ENCODE measurements around the gene UNG. TPM values are rescaled to one million over a fixed set of nuclear protein-coding genes. Genes with fewer than 3 reads are reported as not detected.

Gene UNG
- total RNA-seq, 1 experiment from 2014 or later, result 188 TPM

DNA sequence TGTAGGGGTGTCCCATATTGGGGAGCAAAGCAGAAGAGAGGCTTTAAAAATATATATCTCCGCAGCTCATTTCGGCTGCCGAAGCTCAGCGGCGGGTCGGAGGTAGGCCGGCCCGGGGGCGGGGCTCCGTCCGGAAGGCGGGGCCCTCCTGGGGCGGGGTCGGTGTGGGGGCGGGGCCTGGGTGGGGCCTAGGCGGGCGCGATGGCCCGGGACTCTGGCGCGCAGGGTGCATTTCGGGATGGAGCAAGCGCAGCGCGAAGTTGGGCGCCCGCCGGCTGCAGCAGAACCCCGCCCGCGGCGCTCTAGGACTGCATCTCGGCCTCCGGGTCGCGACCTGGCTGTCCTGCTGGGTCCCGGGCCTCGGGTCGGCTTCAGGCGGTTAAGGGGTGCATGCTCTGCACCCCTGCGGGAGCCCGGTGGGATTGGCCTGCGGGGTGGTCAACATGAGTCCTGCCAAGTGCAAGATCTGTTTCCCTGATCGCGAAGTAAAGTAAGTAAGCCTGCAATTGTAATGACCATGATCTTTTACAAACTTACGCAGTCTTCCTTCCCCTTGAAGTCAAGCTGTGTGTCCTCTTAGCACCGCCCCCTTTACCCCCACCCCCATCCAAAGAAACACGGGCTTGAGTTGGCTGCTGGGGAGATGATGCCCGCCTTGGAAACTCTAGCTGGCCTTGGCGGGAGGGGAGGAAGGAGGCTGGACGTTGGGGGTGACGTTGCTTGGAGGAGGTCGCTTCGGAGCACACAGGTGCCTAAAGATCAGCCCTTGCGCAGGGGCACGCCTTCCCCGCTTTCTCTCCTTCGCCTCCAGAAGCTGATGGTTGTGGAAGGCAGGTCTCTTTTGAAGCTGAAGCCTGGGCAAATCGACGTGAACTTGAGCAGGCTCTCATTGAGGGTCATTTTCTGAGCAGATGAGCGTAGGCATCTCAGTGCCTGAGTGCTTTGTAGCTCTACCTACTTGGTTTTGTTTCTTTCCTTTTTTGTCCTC lies 57.3 kb downstream of the UNG start:
- H4K91ac ChIP-seq (ENCODE audit: insufficient read length, low read depth, low read length), result no peak overlapping the region
- peak overlapping the region; percentile 85 to 90 for H3K4me3 Mint-ChIP-seq
- H3K18ac ChIP-seq (ENCODE audit: insufficient read length, low read depth, low read length), result peak overlapping the region; percentile 0
- no peaks in the 10 kb centered on the region for H3K79me2 ChIP-seq (ENCODE audit: insufficient read depth, low read length)
- H2BK12ac ChIP-seq (ENCODE audit: insufficient read length, low read depth, low read length), result no peak overlapping the region
- peaks cover 13 to 15% of the 10 kb centered on the region in 2 experiments for H3K4me1 Mint-ChIP-seq
- H3K9me3 Mint-ChIP-seq, result no peaks in the 10 kb centered on the region
- peak overlapping the region; percentile 51; the same call in 1 of the 2 replicates for H3K14ac ChIP-seq (ENCODE audit: insufficient read depth, low read length)
- H2BK120ac ChIP-seq (ENCODE audit: low read depth, low read length, poor library complexity, severe bottlenecking), result no peak overlapping the region
- H4K20me1 ChIP-seq (ENCODE audit: control insufficient read depth, insufficient read depth, insufficient read length), result no peaks in the 10 kb centered on the region
- H3K27ac Mint-ChIP-seq, result peak overlapping the region; percentile 74 to 98 (median 98); a peak in 6 of 7 replicates
- DNase-seq, result peak; percentile 99
- H3K79me1 ChIP-seq (ENCODE audit: insufficient read depth, low read depth, low read length, poor library complexity, severe bottlenecking), result no peaks in the 10 kb centered on the region
- peaks cover 20% of the 10 kb centered on the region for H3K27me3 Mint-ChIP-seq (ENCODE audit: low read depth)
- H2AFZ ChIP-seq (ENCODE audit: low read length), result peak overlapping the region; percentile 80
- H3K27me3 ChIP-seq (ENCODE audit: insufficient read depth, low read length), result no peaks in the 10 kb centered on the region
- no peak overlapping the region for H3K23ac ChIP-seq (ENCODE audit: insufficient read length, low read depth, low read length)
- no peak overlapping the region for H3K4ac ChIP-seq (ENCODE audit: low read depth, low read length)
- H2BK20ac ChIP-seq (ENCODE audit: low read depth, low read length, poor library complexity, severe bottlenecking), result no peak overlapping the region
- H3K27ac ChIP-seq (ENCODE audit: insufficient read length, low read depth, low read length), result no peak overlapping the region
- H2BK15ac ChIP-seq (ENCODE audit: low read depth, low read length), result no peak overlapping the region
- peak overlapping the region; percentile 95 for H3K4me2 ChIP-seq (ENCODE audit: insufficient read depth, insufficient read length, low read length)
- H4K5ac ChIP-seq (ENCODE audit: insufficient read length, low read depth, low read length), result no peak overlapping the region
- no peak overlapping the region for H3T11ph ChIP-seq (ENCODE audit: low read length)
- H3K9ac ChIP-seq (ENCODE audit: extremely low read depth, insufficient read length, low read length), result peak overlapping the region; percentile 52
- TF ChIP-seq, protein P1, sequence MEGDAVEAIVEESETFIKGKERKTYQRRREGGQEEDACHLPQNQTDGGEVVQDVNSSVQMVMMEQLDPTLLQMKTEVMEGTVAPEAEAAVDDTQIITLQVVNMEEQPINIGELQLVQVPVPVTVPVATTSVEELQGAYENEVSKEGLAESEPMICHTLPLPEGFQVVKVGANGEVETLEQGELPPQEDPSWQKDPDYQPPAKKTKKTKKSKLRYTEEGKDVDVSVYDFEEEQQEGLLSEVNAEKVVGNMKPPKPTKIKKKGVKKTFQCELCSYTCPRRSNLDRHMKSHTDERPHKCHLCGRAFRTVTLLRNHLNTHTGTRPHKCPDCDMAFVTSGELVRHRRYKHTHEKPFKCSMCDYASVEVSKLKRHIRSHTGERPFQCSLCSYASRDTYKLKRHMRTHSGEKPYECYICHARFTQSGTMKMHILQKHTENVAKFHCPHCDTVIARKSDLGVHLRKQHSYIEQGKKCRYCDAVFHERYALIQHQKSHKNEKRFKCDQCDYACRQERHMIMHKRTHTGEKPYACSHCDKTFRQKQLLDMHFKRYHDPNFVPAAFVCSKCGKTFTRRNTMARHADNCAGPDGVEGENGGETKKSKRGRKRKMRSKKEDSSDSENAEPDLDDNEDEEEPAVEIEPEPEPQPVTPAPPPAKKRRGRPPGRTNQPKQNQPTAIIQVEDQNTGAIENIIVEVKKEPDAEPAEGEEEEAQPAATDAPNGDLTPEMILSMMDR (conservative IDR thresholded peaks at IDR 0.05), result no peak
- no peak overlapping the region for H2AK5ac ChIP-seq (ENCODE audit: insufficient read length, low read length)
- H3K56ac ChIP-seq (ENCODE audit: insufficient read length, low read depth, low read length), result no peak overlapping the region
- no CpG with 5 or more reads among the region's 61 CpGs for WGBS (ENCODE audit: extremely low coverage, insufficient read length, low lambda C conversion rate)
- H3K4me1 ChIP-seq (ENCODE audit: insufficient read depth, low read length), result no peaks in the 10 kb centered on the region
- peaks cover 8% of the 10 kb centered on the region for H3K23me2 ChIP-seq (ENCODE audit: insufficient read length, low read depth, low read length, poor library complexity, severe bottlenecking)
- H2BK5ac ChIP-seq (ENCODE audit: insufficient read length, low read length), result no peak overlapping the region
- no peak overlapping the region for H4K8ac ChIP-seq (replicated peaks; ENCODE audit: insufficient read length, low read depth, low read length)
- no peaks in the 10 kb centered on the region for H3K36me3 Mint-ChIP-seq (ENCODE audit: insufficient read depth in 1 of 3, low read depth in 3 of 3)
- H3K9me3 ChIP-seq (ENCODE audit: control insufficient read depth, low read depth, low read length), result no peaks in the 10 kb centered on the region
